HG02970 (cell line): ENCODE measurements around the gene SPATA45.
"Not testable (repeated sequence)": the region's sequence is repeated elsewhere in the genome, so short reads cannot be mapped to it uniquely, and the experiment has no call there.

Source experiments
- ATAC-seq: cut with Tn5 transposase; IDR thresholded peaks from one replicate; pipeline ENCODE4 v1.9.1; 2021; ENCODE audit warnings: mild to moderate bottlenecking, moderate library complexity, moderate number of reproducible peaks; ENCODE audit not compliant: unreplicated experiment, low FRiP score

SPATA45 gene

GRCh38 chr1:212847549-212847948, at the start of gene SPATA45:
SPATA45 (minus strand) TSS chr1:212847649; CDS start chr1:212836149, 11,500 bp downstream.
- ATAC-seq: no peak

GRCh38 chr1:212892108-212892507, 44.7 kb upstream of the SPATA45 start:
- no peak for ATAC-seq

GRCh38 chr1:212884592-212884991, 37.1 kb upstream of the SPATA45 start:
- no peak for ATAC-seq

- ATAC-seq: no peak
These were observed 32.7 kb upstream of the SPATA45 start for GRCh38 chr1:212879947-212880690.

- no peak for ATAC-seq
These were observed 31.0 kb upstream of the SPATA45 start for GRCh38 chr1:212878418-212878817.

- no peak for ATAC-seq
These were observed 26.1 kb upstream of the SPATA45 start for GRCh38 chr1:212873518-212873917.

- no peak for ATAC-seq
These were observed 24.5 kb upstream of the SPATA45 start for GRCh38 chr1:212871976-212872375.

- ATAC-seq: no peak
These were observed 19.7 kb upstream of the SPATA45 start for GRCh38 chr1:212867192-212867591.

- ATAC-seq: no peak
These were observed 16.8 kb upstream of the SPATA45 start for GRCh38 chr1:212864201-212864600.

GRCh38 chr1:212863345-212863744, 15.9 kb upstream of the SPATA45 start:
- not testable (repeated sequence) for ATAC-seq

GRCh38 chr1:212862111-212862690, 14.8 kb upstream of the SPATA45 start:
- ATAC-seq: no peak

- no peak for ATAC-seq
These were observed 13.5 kb upstream of the SPATA45 start for GRCh38 chr1:212860713-212861581.

- peak; percentile 7 for ATAC-seq
These were observed 11.2 kb upstream of the SPATA45 start for GRCh38 chr1:212858461-212859265.

- peak; percentile 92 for ATAC-seq
These were observed 10.6 kb upstream of the SPATA45 start, which contains the start of gene FLVCR1 for GRCh38 chr1:212857992-212858460. FLVCR1 (plus strand) TSS chr1:212858275; CDS start chr1:212858453, 178 bp downstream.

- no peak for ATAC-seq
These were observed 9.3 kb upstream of the SPATA45 start for GRCh38 chr1:212856755-212857154.

- no peak for ATAC-seq
These were observed 6.2 kb upstream of the SPATA45 start for GRCh38 chr1:212853658-212854057.

GRCh38 chr1:212852105-212852688, 4.7 kb upstream of the SPATA45 start:
- ATAC-seq: no peak

GRCh38 chr1:212844521-212844920, 2.9 kb downstream of the SPATA45 start:
- not testable (repeated sequence) for ATAC-seq

- ATAC-seq: no peak
These were observed 9.3 kb downstream of the SPATA45 start for GRCh38 chr1:212838145-212838544.
